ENCODE measurements around the gene EYA4.

Gene EYA4

DNA sequence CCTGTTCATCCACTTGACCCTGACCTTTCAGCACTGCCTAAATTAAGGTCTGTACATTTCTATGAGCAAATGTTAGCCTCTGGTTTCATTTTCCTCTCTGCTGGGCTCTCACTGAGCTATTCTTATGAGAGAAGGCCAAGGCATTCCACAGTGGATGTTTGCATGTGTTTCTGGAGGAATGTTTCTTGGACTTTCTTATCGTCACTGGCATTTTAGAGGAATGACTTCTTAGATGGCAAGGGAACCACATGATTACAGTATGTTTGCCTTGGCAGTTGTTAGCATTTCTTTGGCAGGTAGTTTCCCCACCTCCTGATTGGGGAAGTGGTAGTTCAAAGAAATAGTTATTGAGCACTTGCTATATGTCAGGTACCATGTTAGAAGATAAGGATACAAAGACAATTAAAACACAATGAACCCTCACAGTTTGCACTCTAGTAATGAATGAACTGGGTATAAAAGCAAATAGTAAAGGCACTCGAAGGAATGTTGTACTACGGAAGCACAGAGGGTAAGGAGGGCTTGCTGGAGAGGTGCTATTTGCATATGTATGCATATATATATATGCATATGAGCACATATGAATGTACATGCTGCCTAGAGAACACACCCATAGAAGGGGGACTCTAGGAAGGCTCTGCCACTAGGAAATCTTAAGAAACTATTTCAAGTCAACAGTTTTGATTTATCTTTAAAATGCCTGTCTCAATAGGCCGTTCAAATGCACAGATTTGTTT is 307.4 kb downstream of the EYA4 start:
- Histone ChIP-seq H3K36me3 (ENCODE audit: low read length) (no peaks in the 10 kb centered on the region), H3K27ac (ENCODE audit: low read depth, low read length) (no peak overlapping the region), H2AFZ (ENCODE audit: low read depth, low read length, severe bottlenecking) (no peak overlapping the region), H3K9ac (ENCODE audit: low read length) (no peak overlapping the region), H3K27me3 (ENCODE audit: low read length) (no peaks in the 10 kb centered on the region), H3K4me3 (ENCODE audit: insufficient read depth, low read length, poor library complexity, severe bottlenecking) (no peak overlapping the region), H3K79me2 (ENCODE audit: insufficient read depth, low read length) (no peaks in the 10 kb centered on the region), H4K20me1 (ENCODE audit: low read depth, low read length) (no peaks in the 10 kb centered on the region), H3K9me2 (replicated peaks; ENCODE audit: insufficient read depth, low read length) (no peaks in the 10 kb centered on the region), H3K4me2 (ENCODE audit: low read depth, low read length, poor library complexity, severe bottlenecking) (no peak overlapping the region), H3K9me3 (ENCODE audit: insufficient read depth, low read length) (no peaks in the 10 kb centered on the region), H3F3A (ENCODE audit: insufficient read depth) (no peaks in the 10 kb centered on the region)
- TF ChIP-seq, protein P1, sequence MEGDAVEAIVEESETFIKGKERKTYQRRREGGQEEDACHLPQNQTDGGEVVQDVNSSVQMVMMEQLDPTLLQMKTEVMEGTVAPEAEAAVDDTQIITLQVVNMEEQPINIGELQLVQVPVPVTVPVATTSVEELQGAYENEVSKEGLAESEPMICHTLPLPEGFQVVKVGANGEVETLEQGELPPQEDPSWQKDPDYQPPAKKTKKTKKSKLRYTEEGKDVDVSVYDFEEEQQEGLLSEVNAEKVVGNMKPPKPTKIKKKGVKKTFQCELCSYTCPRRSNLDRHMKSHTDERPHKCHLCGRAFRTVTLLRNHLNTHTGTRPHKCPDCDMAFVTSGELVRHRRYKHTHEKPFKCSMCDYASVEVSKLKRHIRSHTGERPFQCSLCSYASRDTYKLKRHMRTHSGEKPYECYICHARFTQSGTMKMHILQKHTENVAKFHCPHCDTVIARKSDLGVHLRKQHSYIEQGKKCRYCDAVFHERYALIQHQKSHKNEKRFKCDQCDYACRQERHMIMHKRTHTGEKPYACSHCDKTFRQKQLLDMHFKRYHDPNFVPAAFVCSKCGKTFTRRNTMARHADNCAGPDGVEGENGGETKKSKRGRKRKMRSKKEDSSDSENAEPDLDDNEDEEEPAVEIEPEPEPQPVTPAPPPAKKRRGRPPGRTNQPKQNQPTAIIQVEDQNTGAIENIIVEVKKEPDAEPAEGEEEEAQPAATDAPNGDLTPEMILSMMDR (IDR thresholded peaks at IDR 0.05; ENCODE audit: insufficient read depth, low read length, poor library complexity, severe bottlenecking), result no peak
- TF ChIP-seq EZH2phosphoT487 (conservative IDR thresholded peaks at IDR 0.05; ENCODE audit: low read length), result no peak

DNA sequence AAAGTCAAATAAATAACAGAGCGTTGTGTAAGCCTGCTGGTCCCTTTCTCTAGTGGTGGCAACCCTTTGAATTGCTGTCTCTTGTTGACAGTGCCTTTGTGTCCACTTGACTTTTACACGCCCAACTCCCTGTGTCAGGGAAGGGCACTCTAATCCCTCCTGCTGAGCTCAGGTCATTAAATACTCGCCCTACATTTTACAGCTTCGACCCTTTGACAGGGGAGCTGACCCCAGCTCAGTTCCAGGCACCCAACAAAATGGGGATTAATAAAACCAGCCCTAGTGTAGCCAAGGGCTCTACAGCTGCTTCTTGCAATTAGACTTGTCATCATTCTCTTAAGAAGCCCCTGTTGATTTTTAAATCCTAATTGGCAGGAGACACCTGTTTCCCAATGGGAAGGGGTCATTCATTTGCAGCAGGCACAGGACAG is 308.2 kb downstream of the EYA4 start:
- Histone ChIP-seq H3K36me3 (ENCODE audit: low read length) (no peaks in the 10 kb centered on the region), H3K27me3 (ENCODE audit: low read length) (no peaks in the 10 kb centered on the region), H3K9me3 (ENCODE audit: insufficient read depth, low read length) (no peaks in the 10 kb centered on the region), H3K4me3 (ENCODE audit: insufficient read depth, low read length, poor library complexity, severe bottlenecking) (no peak overlapping the region), H2AFZ (ENCODE audit: low read depth, low read length, severe bottlenecking) (no peak overlapping the region), H3K27ac (ENCODE audit: low read depth, low read length) (no peak overlapping the region), H3K9me2 (replicated peaks; ENCODE audit: insufficient read depth, low read length) (no peaks in the 10 kb centered on the region), H3K79me2 (ENCODE audit: insufficient read depth, low read length) (no peaks in the 10 kb centered on the region), H3K9ac (ENCODE audit: low read length) (no peak overlapping the region), H3K4me2 (ENCODE audit: low read depth, low read length, poor library complexity, severe bottlenecking) (no peak overlapping the region), H3F3A (ENCODE audit: insufficient read depth) (no peaks in the 10 kb centered on the region), H4K20me1 (ENCODE audit: low read depth, low read length) (no peaks in the 10 kb centered on the region)
- TF ChIP-seq, protein P1 (IDR thresholded peaks at IDR 0.05; ENCODE audit: insufficient read depth, low read length, poor library complexity, severe bottlenecking), result no peak
- no peak for TF ChIP-seq EZH2phosphoT487 (conservative IDR thresholded peaks at IDR 0.05; ENCODE audit: low read length)

GRCh38 chr6:133550026-133550425 is 308.9 kb downstream of the EYA4 start:
- H3K36me3 ChIP-seq (ENCODE audit: low read length), result no peaks in the 10 kb centered on the region
- H2AFZ ChIP-seq (ENCODE audit: low read depth, low read length, severe bottlenecking), result no peak overlapping the region
- H3K4me2 ChIP-seq (ENCODE audit: low read depth, low read length, poor library complexity, severe bottlenecking), result no peak overlapping the region
- H3F3A ChIP-seq (ENCODE audit: insufficient read depth), result no peaks in the 10 kb centered on the region
- no peaks in the 10 kb centered on the region for H3K79me2 ChIP-seq (ENCODE audit: insufficient read depth, low read length)
- no peak overlapping the region for H3K4me3 ChIP-seq (ENCODE audit: insufficient read depth, low read length, poor library complexity, severe bottlenecking)
- H3K27me3 ChIP-seq (ENCODE audit: low read length), result no peaks in the 10 kb centered on the region
- H4K20me1 ChIP-seq (ENCODE audit: low read depth, low read length), result no peaks in the 10 kb centered on the region
- H3K9ac ChIP-seq (ENCODE audit: low read length), result no peak overlapping the region
- no peak for TF ChIP-seq EZH2phosphoT487 (conservative IDR thresholded peaks at IDR 0.05; ENCODE audit: low read length)
- TF ChIP-seq, protein P1 (IDR thresholded peaks at IDR 0.05; ENCODE audit: insufficient read depth, low read length, poor library complexity, severe bottlenecking), result no peak
- H3K9me2 ChIP-seq (replicated peaks; ENCODE audit: insufficient read depth, low read length), result no peaks in the 10 kb centered on the region
- no peak overlapping the region for H3K27ac ChIP-seq (ENCODE audit: low read depth, low read length)
- no peaks in the 10 kb centered on the region for H3K9me3 ChIP-seq (ENCODE audit: insufficient read depth, low read length)

Measured in SU-DHL-6 (cell line).